ENCODE measurements around the gene HOXD1. TPM values are rescaled to one million over a fixed set of nuclear protein-coding genes. Genes with fewer than 3 reads are reported as not detected.

HOXD1 gene
- total RNA-seq, 2 experiments from 2014 or later = not detected

DNA sequence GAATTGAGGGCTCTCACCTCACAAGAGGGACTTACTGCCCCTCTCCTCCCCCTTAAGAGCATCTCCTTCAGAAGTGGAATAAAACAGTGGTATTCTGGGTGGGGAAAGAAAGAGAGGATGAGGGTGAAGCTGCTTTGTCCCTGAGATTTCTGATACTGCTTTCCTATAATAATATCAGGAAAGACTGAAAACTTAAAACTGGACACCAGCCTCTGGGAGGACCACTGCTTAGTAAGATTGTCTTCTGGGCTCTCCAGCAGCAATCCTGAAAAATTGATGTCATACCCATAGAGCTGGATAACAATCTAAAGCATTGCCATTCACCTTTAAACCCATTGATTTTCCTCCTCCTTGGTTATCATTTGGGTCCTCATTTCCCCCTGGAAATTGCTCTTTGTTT, 41.8 kb upstream of the HOXD1 start:
- POLR2A ChIA-PET = no interaction called here
- no peaks in the 10 kb centered on the region for H3K4me1 ChIP-seq (ENCODE audit: insufficient read depth, low read length, poor library complexity, severe bottlenecking)
- H3K27ac ChIP-seq (ENCODE audit: low read depth, low read length, poor library complexity, severe bottlenecking) = no peak overlapping the region
- no peak for DNase-seq (ENCODE audit: low spot score)
- H3K4me2 ChIP-seq (ENCODE audit: low read length) = no peak overlapping the region
- H4K20me1 ChIP-seq (ENCODE audit: insufficient read depth, low read length) = no peaks in the 10 kb centered on the region
- H3K9me2 ChIP-seq (ENCODE audit: insufficient read depth, low read length) = no peaks in the 10 kb centered on the region
- no peak overlapping the region for H2AFZ ChIP-seq (ENCODE audit: low read length)
- no peaks in the 10 kb centered on the region for H3K79me2 ChIP-seq (ENCODE audit: insufficient read depth, low read depth, low read length)
- no peak for TF ChIP-seq EZH2phosphoT487 (IDR thresholded peaks at IDR 0.05; ENCODE audit: borderline replicate concordance, low read depth, low read length)
- TF ChIP-seq, protein P1, sequence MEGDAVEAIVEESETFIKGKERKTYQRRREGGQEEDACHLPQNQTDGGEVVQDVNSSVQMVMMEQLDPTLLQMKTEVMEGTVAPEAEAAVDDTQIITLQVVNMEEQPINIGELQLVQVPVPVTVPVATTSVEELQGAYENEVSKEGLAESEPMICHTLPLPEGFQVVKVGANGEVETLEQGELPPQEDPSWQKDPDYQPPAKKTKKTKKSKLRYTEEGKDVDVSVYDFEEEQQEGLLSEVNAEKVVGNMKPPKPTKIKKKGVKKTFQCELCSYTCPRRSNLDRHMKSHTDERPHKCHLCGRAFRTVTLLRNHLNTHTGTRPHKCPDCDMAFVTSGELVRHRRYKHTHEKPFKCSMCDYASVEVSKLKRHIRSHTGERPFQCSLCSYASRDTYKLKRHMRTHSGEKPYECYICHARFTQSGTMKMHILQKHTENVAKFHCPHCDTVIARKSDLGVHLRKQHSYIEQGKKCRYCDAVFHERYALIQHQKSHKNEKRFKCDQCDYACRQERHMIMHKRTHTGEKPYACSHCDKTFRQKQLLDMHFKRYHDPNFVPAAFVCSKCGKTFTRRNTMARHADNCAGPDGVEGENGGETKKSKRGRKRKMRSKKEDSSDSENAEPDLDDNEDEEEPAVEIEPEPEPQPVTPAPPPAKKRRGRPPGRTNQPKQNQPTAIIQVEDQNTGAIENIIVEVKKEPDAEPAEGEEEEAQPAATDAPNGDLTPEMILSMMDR (conservative IDR thresholded peaks at IDR 0.05; ENCODE audit: low read length) = no peak
- intact Hi-C loops (cut with micrococcal nuclease; ENCODE audit: unreplicated experiment) = no loop called here
- no peak overlapping the region for H3K4me3 ChIP-seq (ENCODE audit: low read depth, low read length, poor library complexity, severe bottlenecking)
- BruUV-seq (replicated peaks) = no TSS peak
- no peaks in the 10 kb centered on the region for H3K36me3 ChIP-seq (ENCODE audit: insufficient read depth, low read length)
- CTCF ChIA-PET (ENCODE audit: unreplicated experiment) = no interaction called here
- no peaks in the 10 kb centered on the region for H3K9me3 ChIP-seq (ENCODE audit: low read length)

DNA sequence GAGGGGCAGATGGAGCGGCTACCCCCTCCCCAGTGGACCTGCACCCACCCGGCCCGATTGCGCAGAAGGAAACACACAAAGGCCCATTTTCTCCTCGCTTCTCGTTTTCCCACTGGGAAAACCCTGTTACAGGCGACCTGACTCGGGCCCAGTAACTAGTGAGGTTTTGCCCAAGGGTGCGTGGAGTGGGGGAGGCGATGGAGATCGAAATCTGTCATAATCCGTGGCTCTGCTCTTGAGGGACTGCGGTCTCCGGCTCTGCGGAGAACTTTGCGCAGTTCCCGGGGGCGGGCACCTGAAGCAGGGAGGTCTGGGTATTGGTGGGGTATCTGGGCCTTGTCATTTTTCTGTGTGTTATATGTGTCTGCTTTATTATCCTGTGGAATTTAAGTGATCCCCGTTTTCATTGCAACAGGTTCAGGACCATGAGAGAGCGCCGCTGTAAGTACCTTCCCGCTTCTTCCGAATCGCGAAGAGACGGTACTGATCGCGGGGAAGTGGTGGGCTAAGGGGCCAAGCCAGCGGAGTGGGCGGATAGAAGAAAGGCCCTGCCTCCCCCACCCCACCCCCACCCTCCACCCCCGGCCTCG, 41.2 kb upstream of the HOXD1 start:
- Histone ChIP-seq H3K9me2 (ENCODE audit: insufficient read depth, low read length) (no peaks in the 10 kb centered on the region), H3K9me3 (ENCODE audit: low read length) (no peaks in the 10 kb centered on the region), H3K4me2 (ENCODE audit: low read length) (no peak overlapping the region), H3K79me2 (ENCODE audit: insufficient read depth, low read depth, low read length) (no peaks in the 10 kb centered on the region), H2AFZ (ENCODE audit: low read length) (no peak overlapping the region), H3K4me3 (ENCODE audit: low read depth, low read length, poor library complexity, severe bottlenecking) (no peak overlapping the region), H4K20me1 (ENCODE audit: insufficient read depth, low read length) (no peaks in the 10 kb centered on the region), H3K36me3 (ENCODE audit: insufficient read depth, low read length) (no peaks in the 10 kb centered on the region), H3K4me1 (ENCODE audit: insufficient read depth, low read length, poor library complexity, severe bottlenecking) (no peaks in the 10 kb centered on the region), H3K27ac (ENCODE audit: low read depth, low read length, poor library complexity, severe bottlenecking) (no peak overlapping the region)
- POLR2A ChIA-PET = no interaction called here
- no peak for DNase-seq (ENCODE audit: low spot score)
- CTCF ChIA-PET (ENCODE audit: unreplicated experiment) = no interaction called here
- TF ChIP-seq, protein P1 (conservative IDR thresholded peaks at IDR 0.05; ENCODE audit: low read length) = no peak
- no peak for TF ChIP-seq EZH2phosphoT487 (IDR thresholded peaks at IDR 0.05; ENCODE audit: borderline replicate concordance, low read depth, low read length)
- intact Hi-C loops (cut with micrococcal nuclease; ENCODE audit: unreplicated experiment) = no loop called here
- no TSS peak for BruUV-seq (replicated peaks)

DNA sequence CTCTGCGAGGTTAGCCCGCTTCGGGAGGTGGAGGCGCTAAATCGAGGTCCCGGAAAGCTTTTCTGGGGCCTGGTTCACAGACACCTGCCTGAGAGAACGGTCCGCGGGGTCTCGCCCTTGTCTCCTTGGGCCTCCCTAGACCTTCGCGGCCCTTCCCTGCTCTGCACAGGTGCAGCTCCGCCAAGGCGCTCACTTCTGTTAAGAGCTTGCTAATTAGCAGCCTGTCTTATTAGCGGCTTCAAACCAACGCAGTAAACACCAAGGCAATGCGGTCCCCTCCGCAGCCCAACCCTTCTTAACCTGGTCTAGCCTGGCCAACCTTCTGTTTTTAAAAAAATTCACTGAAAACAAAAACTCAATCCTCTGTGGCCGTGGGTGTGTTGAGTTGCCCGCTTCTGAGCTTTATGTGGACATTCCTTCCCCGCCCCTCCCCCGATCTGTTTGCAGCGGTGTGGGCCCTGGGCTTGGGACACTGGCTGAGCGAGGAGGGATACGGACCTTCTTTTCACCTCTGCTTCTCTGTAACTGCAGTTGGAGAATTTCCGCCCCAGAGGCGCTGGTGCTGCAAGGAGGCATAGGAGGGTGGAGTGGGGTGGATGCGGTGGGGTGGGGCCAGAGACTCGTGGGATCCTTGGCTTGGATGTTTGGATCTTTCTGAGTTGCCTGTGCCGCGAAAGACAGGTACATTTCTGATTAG, 40.5 kb upstream of the HOXD1 start:
- H3K4me2 ChIP-seq (ENCODE audit: low read length) = no peak overlapping the region
- ChIA-PET POLR2A (no interaction called here), CTCF (ENCODE audit: unreplicated experiment) (no interaction called here)
- H3K27ac ChIP-seq (ENCODE audit: low read depth, low read length, poor library complexity, severe bottlenecking) = no peak overlapping the region
- TF ChIP-seq, protein P1 (conservative IDR thresholded peaks at IDR 0.05; ENCODE audit: low read length) = no peak
- TF ChIP-seq EZH2phosphoT487 (IDR thresholded peaks at IDR 0.05; ENCODE audit: borderline replicate concordance, low read depth, low read length) = no peak
- BruUV-seq (replicated peaks) = no TSS peak
- no peaks in the 10 kb centered on the region for H4K20me1 ChIP-seq (ENCODE audit: insufficient read depth, low read length)
- DNase-seq (ENCODE audit: low spot score) = no peak
- no peaks in the 10 kb centered on the region for H3K9me3 ChIP-seq (ENCODE audit: low read length)
- no peaks in the 10 kb centered on the region for H3K36me3 ChIP-seq (ENCODE audit: insufficient read depth, low read length)
- no peak overlapping the region for H2AFZ ChIP-seq (ENCODE audit: low read length)
- intact Hi-C loops (cut with micrococcal nuclease; ENCODE audit: unreplicated experiment) = no loop called here
- no peaks in the 10 kb centered on the region for H3K79me2 ChIP-seq (ENCODE audit: insufficient read depth, low read depth, low read length)
- no peak overlapping the region for H3K4me3 ChIP-seq (ENCODE audit: low read depth, low read length, poor library complexity, severe bottlenecking)
- H3K9me2 ChIP-seq (ENCODE audit: insufficient read depth, low read length) = no peaks in the 10 kb centered on the region
- H3K4me1 ChIP-seq (ENCODE audit: insufficient read depth, low read length, poor library complexity, severe bottlenecking) = no peaks in the 10 kb centered on the region
